K562 (cell line): ENCODE results near the gene TXK. TPM values are rescaled to one million over a fixed set of nuclear protein-coding genes. Genes with fewer than 3 reads are reported as not detected.

Source experiments
- BACH1 ChIP-seq: fragments of 200-800 bp; sonication (Bioruptor generic); IDR thresholded peaks from 2 replicates; pipeline ENCODE4 v1.6.1; 2016; ENCODE audit warnings: missing genetic modification characterization, missing compliant biosample characterization
- C11orf30 ChIP-seq: fragments of 450-650 bp; IDR thresholded peaks from 2 replicates; pipeline ENCODE4 v1.6.1; 2016; ENCODE audit warnings: low read depth, mild to moderate bottlenecking
- CXXC5 ChIP-seq: fragments of 250-450 bp; sonication (Bioruptor Pico); IDR thresholded peaks from 2 replicates; pipeline ENCODE4 v1.8.0; 2022; ENCODE audit warnings: inconsistent platforms, mild to moderate bottlenecking, moderate library complexity
- ELF4 ChIP-seq: fragments of 450-650 bp; formaldehyde crosslinking; IDR thresholded peaks from 2 replicates; pipeline ENCODE4 v1.4.0; 2022; ENCODE audit warnings: missing genetic modification characterization
- EZH2 ChIP-seq: IDR thresholded peaks from 2 replicates; pipeline ENCODE4 v1.6.1; 2012; ENCODE audit warnings: low read depth, mild to moderate bottlenecking, inconsistent platforms, low read length, borderline replicate concordance
- IRF9 ChIP-seq: fragments of 450-650 bp; IDR thresholded peaks from 2 replicates; pipeline ENCODE4 v1.6.1; 2016; ENCODE audit warnings: missing biosample characterization, missing genetic modification characterization
- KLF13 ChIP-seq: fragments of 450-650 bp; IDR thresholded peaks from 2 replicates; pipeline ENCODE4 v1.6.1; 2016; ENCODE audit warnings: missing genetic modification characterization, low read depth, mild to moderate bottlenecking, missing compliant biosample characterization, moderate library complexity, borderline replicate concordance
- NFIC ChIP-seq: fragments of 450-650 bp; IDR thresholded peaks from 2 replicates; pipeline ENCODE4 v1.6.1; 2017; ENCODE audit warnings: mild to moderate bottlenecking, inconsistent platforms
- PTRF ChIP-seq: fragments of 450-650 bp; IDR thresholded peaks from 2 replicates; pipeline ENCODE4 v1.6.1; 2016; ENCODE audit warnings: mild to moderate bottlenecking, missing genetic modification characterization, missing compliant biosample characterization
- PTTG1 ChIP-seq: fragments of 450-650 bp; IDR thresholded peaks from 2 replicates; pipeline ENCODE4 v1.6.1; 2016; ENCODE audit warnings: low read depth, mild to moderate bottlenecking, missing genetic modification characterization, missing compliant biosample characterization
- SMAD4 ChIP-seq: fragments of 250-450 bp; sonication (Bioruptor Pico); conservative IDR thresholded peaks from 2 replicates; pipeline ENCODE4 v1.8.0; 2021; ENCODE audit warnings: inconsistent platforms, mild to moderate bottlenecking, moderate library complexity
- TEAD1 ChIP-seq, 2 experiments: fragments of 450-650 bp in 1 of 2; sonication (generic) in 1 of 2; formaldehyde crosslinking; IDR thresholded peaks; 2 replicates each; pipeline versions ENCODE4 v1.4.0 to v1.8.0; 2020 to 2022; ENCODE audit warnings: mild to moderate bottlenecking in 2 of 2, missing genetic modification reagents in 1 of 2
- THRAP3 ChIP-seq: fragments of 450-650 bp; IDR thresholded peaks from 2 replicates; pipeline ENCODE4 v1.6.1; 2016; ENCODE audit warnings: mild to moderate bottlenecking, inconsistent platforms, borderline replicate concordance
- ZNF239 ChIP-seq: fragments of 250-450 bp; sonication (Bioruptor Pico); IDR thresholded peaks from 2 replicates; pipeline ENCODE4 v1.4.0; 2020; ENCODE audit warnings: mild to moderate bottlenecking
- ZNF41 ChIP-seq: fragments of 250-450 bp; sonication (Bioruptor Pico); conservative IDR thresholded peaks from 2 replicates; pipeline ENCODE4 v1.4.0; 2020; ENCODE audit warnings: mild to moderate bottlenecking
- ZNF589 ChIP-seq: fragments of 200-800 bp; sonication (Bioruptor generic); IDR thresholded peaks from 2 replicates; pipeline ENCODE4 v1.6.1; 2016; ENCODE audit warnings: low read depth, missing genetic modification characterization, missing compliant biosample characterization
- polyA plus RNA-seq, 8 experiments: library from polyadenylated mRNA; depleted of rRNA in 4 of 8; stranded (reverse) in 5 of 8; unstranded in 3 of 8; fragments of >200 nt; fragmentation: Nextera tagmentation in 2 of 8; fragmentation: Illumina TruSeq in 1 of 8; extraction: Ambion mirVana in 2 of 8; extraction: Trizol in 1 of 8; gene quantifications; 2 replicates each; pipeline versions ENCODE4 v1.2.1 to v1.2.3, GENCODE V29; 2011 to 2014; ENCODE audit warnings: inconsistent platforms in 1 of 8, missing spikeins in 1 of 8
- total RNA-seq, 7 experiments: library from RNA; depleted of rRNA in 6 of 7; stranded (reverse); fragments of >200 nt in 6 of 7; fragmentation: Illumina TruSeq in 2 of 7; extraction: Trizol in 2 of 7; gene quantifications; 2 replicates each; pipeline versions ENCODE4 v1.2.1 to v1.2.3, GENCODE V29; 2011 to 2021; ENCODE audit warnings: low replicate concordance in 1 of 7
- TF ChIP-seq, protein P1 (sequence below): sonication (generic); IDR thresholded peaks from 2 replicates; pipeline ENCODE4 v1.6.1; 2016
- TF ChIP-seq, protein P2 (sequence below): fragments of 450-650 bp; IDR thresholded peaks from 2 replicates; pipeline ENCODE4 v1.6.1; 2017; ENCODE audit warnings: antibody characterized with exemption, mild to moderate bottlenecking
- TF ChIP-seq, protein P3 (sequence below): fragments of 450-650 bp; formaldehyde crosslinking; IDR thresholded peaks from 2 replicates; pipeline ENCODE4 v1.4.0; 2020; ENCODE audit warnings: mild to moderate bottlenecking, mixed read lengths

TXK gene
- total and polyA plus RNA-seq, 9 of the 15 experiments (the other 6 are each of a cell fraction or from before 2014, with no cell fraction given): 0.24 to 1.1 (median 0.45) TPM; not detected in 1

GRCh38 chr4:48078862-48079655 is 55.0 kb downstream of the TXK start (continued):
- TF ChIP-seq TEAD1 (CRISPR knock-in tag; IDR thresholded peaks at IDR 0.05): peak in 1 of 2 experiments; percentile 61; a peak in 1 of 4 replicates
- peak; percentile 43; the same call in 1 of the 2 replicates for TF ChIP-seq BACH1
- peak; percentile 84 for TF ChIP-seq PTTG1 (tag)
- TF ChIP-seq IRF9 (tag): peak; percentile 81
- TF ChIP-seq C11orf30: peak; percentile 16; the same call in 1 of the 2 replicates
- no peak for TF ChIP-seq EZH2
- TF ChIP-seq, protein P1, sequence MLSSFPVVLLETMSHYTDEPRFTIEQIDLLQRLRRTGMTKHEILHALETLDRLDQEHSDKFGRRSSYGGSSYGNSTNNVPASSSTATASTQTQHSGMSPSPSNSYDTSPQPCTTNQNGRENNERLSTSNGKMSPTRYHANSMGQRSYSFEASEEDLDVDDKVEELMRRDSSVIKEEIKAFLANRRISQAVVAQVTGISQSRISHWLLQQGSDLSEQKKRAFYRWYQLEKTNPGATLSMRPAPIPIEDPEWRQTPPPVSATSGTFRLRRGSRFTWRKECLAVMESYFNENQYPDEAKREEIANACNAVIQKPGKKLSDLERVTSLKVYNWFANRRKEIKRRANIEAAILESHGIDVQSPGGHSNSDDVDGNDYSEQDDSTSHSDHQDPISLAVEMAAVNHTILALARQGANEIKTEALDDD: no peak
- TF ChIP-seq THRAP3: no peak
- TF ChIP-seq, protein P2, sequence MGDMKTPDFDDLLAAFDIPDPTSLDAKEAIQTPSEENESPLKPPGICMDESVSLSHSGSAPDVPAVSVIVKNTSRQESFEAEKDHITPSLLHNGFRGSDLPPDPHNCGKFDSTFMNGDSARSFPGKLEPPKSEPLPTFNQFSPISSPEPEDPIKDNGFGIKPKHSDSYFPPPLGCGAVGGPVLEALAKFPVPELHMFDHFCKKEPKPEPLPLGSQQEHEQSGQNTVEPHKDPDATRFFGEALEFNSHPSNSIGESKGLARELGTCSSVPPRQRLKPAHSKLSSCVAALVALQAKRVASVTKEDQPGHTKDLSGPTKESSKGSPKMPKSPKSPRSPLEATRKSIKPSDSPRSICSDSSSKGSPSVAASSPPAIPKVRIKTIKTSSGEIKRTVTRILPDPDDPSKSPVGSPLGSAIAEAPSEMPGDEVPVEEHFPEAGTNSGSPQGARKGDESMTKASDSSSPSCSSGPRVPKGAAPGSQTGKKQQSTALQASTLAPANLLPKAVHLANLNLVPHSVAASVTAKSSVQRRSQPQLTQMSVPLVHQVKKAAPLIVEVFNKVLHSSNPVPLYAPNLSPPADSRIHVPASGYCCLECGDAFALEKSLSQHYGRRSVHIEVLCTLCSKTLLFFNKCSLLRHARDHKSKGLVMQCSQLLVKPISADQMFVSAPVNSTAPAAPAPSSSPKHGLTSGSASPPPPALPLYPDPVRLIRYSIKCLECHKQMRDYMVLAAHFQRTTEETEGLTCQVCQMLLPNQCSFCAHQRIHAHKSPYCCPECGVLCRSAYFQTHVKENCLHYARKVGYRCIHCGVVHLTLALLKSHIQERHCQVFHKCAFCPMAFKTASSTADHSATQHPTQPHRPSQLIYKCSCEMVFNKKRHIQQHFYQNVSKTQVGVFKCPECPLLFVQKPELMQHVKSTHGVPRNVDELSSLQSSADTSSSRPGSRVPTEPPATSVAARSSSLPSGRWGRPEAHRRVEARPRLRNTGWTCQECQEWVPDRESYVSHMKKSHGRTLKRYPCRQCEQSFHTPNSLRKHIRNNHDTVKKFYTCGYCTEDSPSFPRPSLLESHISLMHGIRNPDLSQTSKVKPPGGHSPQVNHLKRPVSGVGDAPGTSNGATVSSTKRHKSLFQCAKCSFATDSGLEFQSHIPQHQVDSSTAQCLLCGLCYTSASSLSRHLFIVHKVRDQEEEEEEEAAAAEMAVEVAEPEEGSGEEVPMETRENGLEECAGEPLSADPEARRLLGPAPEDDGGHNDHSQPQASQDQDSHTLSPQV: peak; percentile 55
- peak; percentile 14; the same call in 1 of the 2 replicates for TF ChIP-seq CXXC5
- peak; percentile 64; the same call in 1 of the 2 replicates for TF ChIP-seq SMAD4 (CRISPR knock-in tag)
- TF ChIP-seq ZNF239 (CRISPR knock-in tag): 0 out of 2 replicates have a peak, but pooled peaks have one; percentile 22
- 0 out of 2 replicates have a peak, but pooled peaks have one; percentile 28 for TF ChIP-seq KLF13
- TF ChIP-seq ZNF589 (CRISPR knock-in tag): no peak
- TF ChIP-seq ZNF41 (CRISPR knock-in tag): peak; percentile 63; the same call in 1 of the 2 replicates
- TF ChIP-seq, protein P3, sequence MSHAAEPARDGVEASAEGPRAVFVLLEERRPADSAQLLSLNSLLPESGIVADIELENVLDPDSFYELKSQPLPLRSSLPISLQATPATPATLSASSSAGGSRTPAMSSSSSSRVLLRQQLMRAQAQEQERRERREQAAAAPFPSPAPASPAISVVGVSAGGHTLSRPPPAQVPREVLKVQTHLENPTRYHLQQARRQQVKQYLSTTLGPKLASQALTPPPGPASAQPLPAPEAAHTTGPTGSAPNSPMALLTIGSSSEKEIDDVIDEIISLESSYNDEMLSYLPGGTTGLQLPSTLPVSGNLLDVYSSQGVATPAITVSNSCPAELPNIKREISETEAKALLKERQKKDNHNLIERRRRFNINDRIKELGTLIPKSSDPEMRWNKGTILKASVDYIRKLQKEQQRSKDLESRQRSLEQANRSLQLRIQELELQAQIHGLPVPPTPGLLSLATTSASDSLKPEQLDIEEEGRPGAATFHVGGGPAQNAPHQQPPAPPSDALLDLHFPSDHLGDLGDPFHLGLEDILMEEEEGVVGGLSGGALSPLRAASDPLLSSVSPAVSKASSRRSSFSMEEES: peak; percentile 65
- 0 out of 2 replicates have a peak, but pooled peaks have one; percentile 28 for TF ChIP-seq ELF4
- TF ChIP-seq PTRF: peak; percentile 78; the same call in 1 of the 2 replicates
- TF ChIP-seq NFIC: peak; percentile 24; the same call in 1 of the 2 replicates
